AG04450 (cell line): Measurements from ENCODE around the gene PLEKHA8. TPM values are rescaled to one million over a fixed set of nuclear protein-coding genes. Genes with fewer than 3 reads are reported as not detected.

Experiments used
- CTCF ChIA-PET: fragments of 300-600, 350-600 bp; formaldehyde crosslinking; extraction: SDS; loops from one replicate; lab custom pipeline; 2022; ENCODE audit warnings: antibody characterized with exemption, inconsistent platforms; lab: Charles Lee
- POLR2A ChIA-PET: fragments of 350-600 bp; formaldehyde crosslinking; extraction: SDS; loops from one replicate; lab custom pipeline; 2021; ENCODE audit warnings: antibody characterized with exemption, inconsistent platforms; lab: Yijun Ruan, JAX
- DNase-seq: peaks from one replicate; pipeline ENCODE4 v3.0.0-alpha.2; 2011; ENCODE audit warnings: low read depth, low spot score
- H3K27ac ChIP-seq: one replicate; pipeline ENCODE4 v1.5.1; 2012; ENCODE audit warnings: low read depth, low read length, control low read depth
- H3K27me3 ChIP-seq: one replicate; pipeline ENCODE4 v1.6.0; 2012; ENCODE audit warnings: low read length; ENCODE audit not compliant: control insufficient read depth, insufficient read depth
- H3K4me3 ChIP-seq: 2 replicates; pipeline ENCODE4 v1.5.1; 2011; ENCODE audit warnings: mild to moderate bottlenecking, low read depth, low read length, control low read depth
- H3K9me3 ChIP-seq: 2 replicates; pipeline ENCODE4 v1.5.1; 2012; ENCODE audit warnings: low read length; ENCODE audit not compliant: control insufficient read depth, insufficient read depth
- CTCF ChIP-seq: IDR thresholded peaks from 2 replicates; pipeline ENCODE4 v1.5.1; 2011; ENCODE audit warnings: low read depth, low read length, control low read depth, inconsistent platforms
- polyA plus RNA-seq: library from polyadenylated mRNA; depleted of rRNA; stranded (reverse); fragments of >200 nt; gene quantifications from 2 replicates; pipeline ENCODE4 v1.2.3, GENCODE V29; 2011

PLEKHA8 gene
- polyA plus RNA-seq, 1 experiment = 12.6 TPM

- ChIA-PET POLR2A (no interaction called here), CTCF (interaction anchor here (1.0 to 1.7 kb wide), 2 partner anchors 8 to 393 kb away, joined by 3 to 4 read pairs; no protein-coding TSS in a partner anchor)
- no peak overlapping the region for H3K27ac ChIP-seq
Observed at GRCh38 chr7:30170476-30171205, 142.4 kb downstream of the PLEKHA8 start.

GRCh38 chr7:30171766-30172447 is 143.7 kb downstream of the PLEKHA8 start:
- DNase-seq = no peak
- no peaks in the 10 kb centered on the region for H3K9me3 ChIP-seq
- no peak overlapping the region for H3K27ac ChIP-seq
- H3K27me3 ChIP-seq = no peaks in the 10 kb centered on the region
- H3K4me3 ChIP-seq = no peak overlapping the region
- TF ChIP-seq CTCF = no peak
- POLR2A ChIA-PET = no interaction called here
- CTCF ChIA-PET = interaction anchor here (1.0 to 1.7 kb wide), 2 partner anchors 10 to 392 kb away, joined by 3 to 4 read pairs; no protein-coding TSS in a partner anchor

More at GRCh38 chr7:30170476-30171205, 142.4 kb downstream of the PLEKHA8 start:
- Histone ChIP-seq H3K27me3 (no peaks in the 10 kb centered on the region), H3K9me3 (no peaks in the 10 kb centered on the region), H3K4me3 (no peak overlapping the region)
- DNase-seq = no peak
- no peak for TF ChIP-seq CTCF

GRCh38 chr7:30172451-30172850 is 144.2 kb downstream of the PLEKHA8 start:
- Histone ChIP-seq H3K27me3 (no peaks in the 10 kb centered on the region), H3K27ac (no peak overlapping the region), H3K9me3 (no peaks in the 10 kb centered on the region), H3K4me3 (no peak overlapping the region)
- no peak for TF ChIP-seq CTCF
- ChIA-PET POLR2A (interaction anchor here (1.0 kb wide), 1 partner anchor 112 kb away, joined by 3 read pairs; the partner anchor contains the start of gene ZNRF2), CTCF (no interaction called here)
- DNase-seq = no peak

GRCh38 chr7:30173058-30173897 is 145.1 kb downstream of the PLEKHA8 start:
- no peak overlapping the region for H3K27ac ChIP-seq
- TF ChIP-seq CTCF = peak; percentile 42
- ChIA-PET CTCF (interaction anchor here (2.4 kb wide), 1 partner anchor 9 kb away, joined by 10 read pairs; no protein-coding TSS in a partner anchor), POLR2A (interaction anchor here (1.0 kb wide), 1 partner anchor 111 kb away, joined by 3 read pairs; the partner anchor contains the start of gene ZNRF2)
- no peaks in the 10 kb centered on the region for H3K9me3 ChIP-seq
- H3K27me3 ChIP-seq = no peaks in the 10 kb centered on the region
- no peak overlapping the region for H3K4me3 ChIP-seq
- DNase-seq = peak; percentile 83
